Muscle of leg (tissue), 9 donors: ENCODE data around the gene FAM78A. TPM values are rescaled to one million over a fixed set of nuclear protein-coding genes. Genes with fewer than 3 reads are reported as not detected.

Experiments
- polyA plus RNA-seq, 8 donors: library from polyadenylated mRNA; unstranded; fragments of 120-200 nt; gene quantifications; one replicate each; pipeline versions ENCODE4 v1.2.1 to v1.2.3, GENCODE V29; 2013; ENCODE audit warnings: inconsistent platforms in 1 of 8, low replicate concordance in 1 of 8; ENCODE audit not compliant: insufficient read length in 8 of 8, insufficient read depth in 1 of 8
- total RNA-seq: library from RNA; stranded (reverse); fragments of 120-200 nt; gene quantifications from one replicate; pipeline ENCODE4 v1.2.4, GENCODE V29; 2013

Gene FAM78A
- total and polyA plus RNA-seq, 9 donors, result 23.0 to 45.2 (median 33.1) TPM

Other genes with a start within 250 kb of the FAM78A start
- 19.9 TPM for gene AIF1L, start 180.0 kb downstream of the FAM78A start, total RNA-seq
- gene AIF1L, start 180.0 kb downstream of the FAM78A start, polyA plus RNA-seq, result 10 to 100 TPM; 19.3 to 33.2 (median 25.8) TPM
- 21.2 TPM for gene NUP214, start 150.9 kb downstream of the FAM78A start, total RNA-seq
- 10 to 100 TPM; 23.5 to 35.6 (median 30.8) TPM for gene NUP214, start 150.9 kb downstream of the FAM78A start, polyA plus RNA-seq
- gene PLPP7, start 13.2 kb upstream of the FAM78A start, total RNA-seq, result 52.4 TPM
- 10 to 100 TPM; 24.8 to 46.3 (median 37.0) TPM for gene PLPP7, start 13.2 kb upstream of the FAM78A start, polyA plus RNA-seq
- gene PRRC2B, start 117.6 kb upstream of the FAM78A start, total RNA-seq, result 64.9 TPM
- gene PRRC2B, start 117.6 kb upstream of the FAM78A start, polyA plus RNA-seq, result 100 to 1,000 TPM; 110 to 181 (median 148) TPM
- 25.1 TPM for gene POMT1, start 226.4 kb upstream of the FAM78A start, total RNA-seq
- 10 to 100 TPM; 15.1 to 29.9 (median 22.3) TPM for gene POMT1, start 226.4 kb upstream of the FAM78A start, polyA plus RNA-seq